ENCODE data around the gene CDH24.

DNA sequence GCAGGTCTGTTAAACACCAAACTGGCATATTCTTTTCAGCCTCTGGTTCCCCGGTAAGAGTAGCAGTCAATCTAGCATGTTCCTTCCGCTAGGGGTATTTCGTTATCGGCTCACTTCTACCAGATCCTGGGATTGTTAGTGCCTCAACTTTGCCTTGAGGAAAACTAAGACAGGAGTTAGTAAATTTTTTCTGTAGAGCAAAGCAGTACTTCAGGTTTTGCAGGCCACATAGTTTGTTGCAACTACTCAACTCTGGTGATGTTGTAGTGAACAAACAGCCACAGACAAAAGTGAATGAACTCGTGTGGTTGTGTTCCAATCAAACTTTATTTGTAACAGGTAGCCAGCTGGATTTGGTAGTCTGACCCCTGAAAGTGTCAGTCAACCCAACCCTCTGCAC lies 6.3 kb upstream of the CDH24 start:
- TF ChIP-seq TAF1 (IDR thresholded peaks at IDR 0.05; ENCODE audit: control insufficient read depth, extremely low read depth, insufficient read depth, low read length, severe bottlenecking), result no peak
- no peak for TF ChIP-seq YY1 (IDR thresholded peaks at IDR 0.05; ENCODE audit: borderline replicate concordance in 1 of 3, control insufficient read depth in 1 of 3, extremely low read depth in 1 of 3, insufficient read depth in 3 of 3, insufficient read length in 1 of 3, insufficient replicate concordance in 2 of 3, low read depth in 1 of 3, low read length in 2 of 3)
- TF ChIP-seq ZBTB33 (CRISPR knock-in tag; IDR thresholded peaks at IDR 0.05), result no peak
- TF ChIP-seq, protein P1, sequence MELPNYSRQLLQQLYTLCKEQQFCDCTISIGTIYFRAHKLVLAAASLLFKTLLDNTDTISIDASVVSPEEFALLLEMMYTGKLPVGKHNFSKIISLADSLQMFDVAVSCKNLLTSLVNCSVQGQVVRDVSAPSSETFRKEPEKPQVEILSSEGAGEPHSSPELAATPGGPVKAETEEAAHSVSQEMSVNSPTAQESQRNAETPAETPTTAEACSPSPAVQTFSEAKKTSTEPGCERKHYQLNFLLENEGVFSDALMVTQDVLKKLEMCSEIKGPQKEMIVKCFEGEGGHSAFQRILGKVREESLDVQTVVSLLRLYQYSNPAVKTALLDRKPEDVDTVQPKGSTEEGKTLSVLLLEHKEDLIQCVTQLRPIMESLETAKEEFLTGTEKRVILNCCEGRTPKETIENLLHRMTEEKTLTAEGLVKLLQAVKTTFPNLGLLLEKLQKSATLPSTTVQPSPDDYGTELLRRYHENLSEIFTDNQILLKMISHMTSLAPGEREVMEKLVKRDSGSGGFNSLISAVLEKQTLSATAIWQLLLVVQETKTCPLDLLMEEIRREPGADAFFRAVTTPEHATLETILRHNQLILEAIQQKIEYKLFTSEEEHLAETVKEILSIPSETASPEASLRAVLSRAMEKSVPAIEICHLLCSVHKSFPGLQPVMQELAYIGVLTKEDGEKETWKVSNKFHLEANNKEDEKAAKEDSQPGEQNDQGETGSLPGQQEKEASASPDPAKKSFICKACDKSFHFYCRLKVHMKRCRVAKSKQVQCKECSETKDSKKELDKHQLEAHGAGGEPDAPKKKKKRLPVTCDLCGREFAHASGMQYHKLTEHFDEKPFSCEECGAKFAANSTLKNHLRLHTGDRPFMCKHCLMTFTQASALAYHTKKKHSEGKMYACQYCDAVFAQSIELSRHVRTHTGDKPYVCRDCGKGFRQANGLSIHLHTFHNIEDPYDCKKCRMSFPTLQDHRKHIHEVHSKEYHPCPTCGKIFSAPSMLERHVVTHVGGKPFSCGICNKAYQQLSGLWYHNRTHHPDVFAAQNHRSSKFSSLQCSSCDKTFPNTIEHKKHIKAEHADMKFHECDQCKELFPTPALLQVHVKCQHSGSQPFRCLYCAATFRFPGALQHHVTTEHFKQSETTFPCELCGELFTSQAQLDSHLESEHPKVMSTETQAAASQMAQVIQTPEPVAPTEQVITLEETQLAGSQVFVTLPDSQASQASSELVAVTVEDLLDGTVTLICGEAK (IDR thresholded peaks at IDR 0.05), result no peak
- TF ChIP-seq, protein P1 (CRISPR knock-in tag; IDR thresholded peaks at IDR 0.05), result no peak
